SU-DHL-6 (cell line): ENCODE results near the gene GLRA3.

ENCODE experiments used
- H2AFZ ChIP-seq: fragments of 200-600 bp; sonication (generic); 2 replicates; pipeline ENCODE4 v1.6.1; 2014; ENCODE audit warnings: low read depth, mild to moderate bottlenecking, moderate library complexity, mixed read lengths, antibody characterized with exemption, low read length; ENCODE audit not compliant: severe bottlenecking
- H3F3A ChIP-seq: fragments of 200-600 bp; shearing (Covaris generic); 2 replicates; pipeline ENCODE4 v1.6.0; 2016; ENCODE audit warnings: antibody characterized with exemption, mild to moderate bottlenecking; ENCODE audit not compliant: insufficient read depth
- H3K27ac ChIP-seq: fragments of 200-600 bp; sonication (generic); 2 replicates; pipeline ENCODE4 v1.5.1; 2016; ENCODE audit warnings: low read depth, mild to moderate bottlenecking, low read length, moderate library complexity, mixed read lengths
- H3K27me3 ChIP-seq: fragments of 200-600 bp; sonication (generic), shearing (Covaris generic); 2 replicates; pipeline ENCODE4 v1.6.0; 2014; ENCODE audit warnings: mild to moderate bottlenecking, low read length
- H3K36me3 ChIP-seq: fragments of 200-600 bp; sonication (generic); 2 replicates; pipeline ENCODE4 v1.6.1; 2014; ENCODE audit warnings: mild to moderate bottlenecking, low read length, mixed read lengths
- H3K4me2 ChIP-seq: fragments of 300-600, 200-600 bp; shearing (Covaris generic), sonication (generic); 2 replicates; pipeline ENCODE4 v1.6.0; 2014; ENCODE audit warnings: low read length, low read depth, mild to moderate bottlenecking; ENCODE audit not compliant: poor library complexity, severe bottlenecking
- H3K4me3 ChIP-seq: fragments of 200-600 bp; sonication (generic); 2 replicates; pipeline ENCODE4 v1.5.1; 2014; ENCODE audit warnings: antibody characterized with exemption, low read length, mild to moderate bottlenecking, mixed read lengths; ENCODE audit not compliant: insufficient read depth, poor library complexity, severe bottlenecking
- H3K79me2 ChIP-seq: fragments of 200-600 bp; sonication (generic); 2 replicates; pipeline ENCODE4 v1.6.1; 2014; ENCODE audit warnings: mild to moderate bottlenecking, low read length, moderate library complexity; ENCODE audit not compliant: insufficient read depth
- H3K9ac ChIP-seq: fragments of 200-600 bp; sonication (generic); 2 replicates; pipeline ENCODE4 v1.7.0; 2014; ENCODE audit warnings: mild to moderate bottlenecking, low read length
- H3K9me2 ChIP-seq: fragments of 200-600 bp; sonication (generic); replicated peaks from 2 replicates; pipeline ENCODE4 v1.6.1; 2014; ENCODE audit warnings: low read length; ENCODE audit not compliant: insufficient read depth
- H3K9me3 ChIP-seq: fragments of 200-600 bp; sonication (generic); 2 replicates; pipeline ENCODE4 v1.6.1; 2014; ENCODE audit warnings: low read length, mixed read lengths; ENCODE audit not compliant: insufficient read depth
- H4K20me1 ChIP-seq: fragments of 200-600 bp; sonication (generic); 2 replicates; pipeline ENCODE4 v1.6.1; 2014; ENCODE audit warnings: low read depth, mild to moderate bottlenecking, antibody characterized with exemption, low read length, moderate library complexity, mixed read lengths
- EZH2phosphoT487 ChIP-seq: fragments of 200-600 bp; sonication (generic), shearing (Covaris generic); conservative IDR thresholded peaks from 2 replicates; pipeline ENCODE4 v1.6.1; 2018; ENCODE audit warnings: mild to moderate bottlenecking, antibody characterized with exemption, low read length, moderate library complexity, mixed read lengths
- TF ChIP-seq, protein P1 (sequence below): fragments of 200-600 bp; sonication (generic); IDR thresholded peaks from one replicate; pipeline ENCODE4 v1.5.1; 2017; ENCODE audit warnings: antibody characterized with exemption, mild to moderate bottlenecking, low read length, moderate library complexity; ENCODE audit not compliant: insufficient read depth, poor library complexity, severe bottlenecking

The GLRA3 gene

DNA sequence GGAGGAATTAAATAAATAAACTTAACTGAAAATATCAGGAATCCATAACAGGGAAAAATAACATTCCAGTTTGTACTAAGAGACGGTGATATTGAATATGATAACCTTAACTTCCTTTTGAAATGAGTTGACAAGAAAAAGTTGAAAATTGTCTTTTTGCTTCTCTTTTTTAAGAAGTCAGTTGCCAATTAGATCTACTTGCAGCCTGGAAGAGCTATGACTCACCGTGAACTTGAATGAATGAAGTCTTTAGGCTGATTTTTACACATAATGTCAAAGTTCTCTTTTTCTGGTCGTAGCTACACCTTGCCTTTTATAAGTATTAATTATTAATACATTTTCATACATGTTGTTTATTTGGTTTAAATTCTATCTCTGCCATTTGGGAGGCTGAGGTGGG lies 212.4 kb downstream of the GLRA3 start:
- TF ChIP-seq EZH2phosphoT487, result no peak
- TF ChIP-seq, protein P1, sequence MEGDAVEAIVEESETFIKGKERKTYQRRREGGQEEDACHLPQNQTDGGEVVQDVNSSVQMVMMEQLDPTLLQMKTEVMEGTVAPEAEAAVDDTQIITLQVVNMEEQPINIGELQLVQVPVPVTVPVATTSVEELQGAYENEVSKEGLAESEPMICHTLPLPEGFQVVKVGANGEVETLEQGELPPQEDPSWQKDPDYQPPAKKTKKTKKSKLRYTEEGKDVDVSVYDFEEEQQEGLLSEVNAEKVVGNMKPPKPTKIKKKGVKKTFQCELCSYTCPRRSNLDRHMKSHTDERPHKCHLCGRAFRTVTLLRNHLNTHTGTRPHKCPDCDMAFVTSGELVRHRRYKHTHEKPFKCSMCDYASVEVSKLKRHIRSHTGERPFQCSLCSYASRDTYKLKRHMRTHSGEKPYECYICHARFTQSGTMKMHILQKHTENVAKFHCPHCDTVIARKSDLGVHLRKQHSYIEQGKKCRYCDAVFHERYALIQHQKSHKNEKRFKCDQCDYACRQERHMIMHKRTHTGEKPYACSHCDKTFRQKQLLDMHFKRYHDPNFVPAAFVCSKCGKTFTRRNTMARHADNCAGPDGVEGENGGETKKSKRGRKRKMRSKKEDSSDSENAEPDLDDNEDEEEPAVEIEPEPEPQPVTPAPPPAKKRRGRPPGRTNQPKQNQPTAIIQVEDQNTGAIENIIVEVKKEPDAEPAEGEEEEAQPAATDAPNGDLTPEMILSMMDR, result no peak
- H3K36me3 ChIP-seq, result no peaks in the 10 kb centered on the region
- no peaks in the 10 kb centered on the region for H3F3A ChIP-seq
- no peaks in the 10 kb centered on the region for H4K20me1 ChIP-seq
- H2AFZ ChIP-seq, result no peak overlapping the region
- no peak overlapping the region for H3K4me3 ChIP-seq
- H3K27me3 ChIP-seq, result no peaks in the 10 kb centered on the region
- no peak overlapping the region for H3K4me2 ChIP-seq
- H3K9me2 ChIP-seq, result no peaks in the 10 kb centered on the region
- no peaks in the 10 kb centered on the region for H3K79me2 ChIP-seq
- H3K27ac ChIP-seq, result no peak overlapping the region
- H3K9ac ChIP-seq, result no peak overlapping the region
- no peaks in the 10 kb centered on the region for H3K9me3 ChIP-seq

DNA sequence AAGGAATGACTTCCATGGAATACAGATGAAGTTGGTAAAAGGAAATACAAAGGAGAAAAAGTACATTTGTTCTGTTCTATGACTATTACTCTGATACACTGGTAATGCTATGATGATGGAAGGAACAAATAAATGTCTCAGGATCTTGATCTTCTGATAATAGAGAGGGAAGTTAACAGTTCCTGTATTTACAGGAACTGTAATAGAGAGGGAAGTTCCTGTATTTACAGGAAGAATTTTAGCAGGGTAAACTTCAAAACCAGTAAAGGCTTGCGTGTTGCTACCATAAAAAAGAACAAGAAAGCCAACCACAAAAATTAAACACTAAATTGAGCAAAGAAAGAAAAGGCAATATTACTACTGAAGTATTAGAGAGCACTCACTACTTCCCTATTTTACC lies 215.1 kb downstream of the GLRA3 start:
- H2AFZ ChIP-seq, result no peak overlapping the region
- H4K20me1 ChIP-seq, result no peaks in the 10 kb centered on the region
- no peaks in the 10 kb centered on the region for H3K27me3 ChIP-seq
- H3K9me3 ChIP-seq, result no peaks in the 10 kb centered on the region
- no peak overlapping the region for H3K27ac ChIP-seq
- H3K36me3 ChIP-seq, result no peaks in the 10 kb centered on the region
- no peak overlapping the region for H3K9ac ChIP-seq
- H3K79me2 ChIP-seq, result no peaks in the 10 kb centered on the region
- no peaks in the 10 kb centered on the region for H3K9me2 ChIP-seq
- H3F3A ChIP-seq, result no peaks in the 10 kb centered on the region
- H3K4me3 ChIP-seq, result no peak overlapping the region
- TF ChIP-seq EZH2phosphoT487, result no peak
- TF ChIP-seq, protein P1, result no peak
- H3K4me2 ChIP-seq, result no peak overlapping the region

DNA sequence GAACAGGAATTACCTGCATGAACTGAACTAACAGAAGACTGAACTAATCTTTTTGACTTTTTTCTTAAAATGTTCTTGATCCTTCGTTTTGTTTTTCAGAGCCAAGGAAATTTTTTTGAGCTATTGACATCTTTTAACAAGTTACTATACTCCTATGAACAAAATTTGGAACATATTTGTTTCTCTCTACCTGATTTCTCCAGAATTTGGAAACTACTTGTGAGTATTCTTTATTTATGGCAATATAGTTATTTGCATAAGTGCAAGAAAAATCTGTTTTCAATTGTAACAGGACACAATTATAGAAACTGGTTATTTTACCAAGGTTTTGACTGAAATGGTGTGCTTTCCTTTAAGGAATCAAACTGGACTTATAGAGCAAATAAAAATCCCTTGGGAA lies 217.3 kb downstream of the GLRA3 start:
- Histone ChIP-seq H3K79me2 (no peaks in the 10 kb centered on the region), H3F3A (no peaks in the 10 kb centered on the region), H3K27me3 (no peaks in the 10 kb centered on the region), H3K9ac (no peak overlapping the region), H3K4me3 (no peak overlapping the region), H4K20me1 (no peaks in the 10 kb centered on the region), H3K36me3 (no peaks in the 10 kb centered on the region), H3K27ac (no peak overlapping the region), H2AFZ (no peak overlapping the region), H3K9me2 (no peaks in the 10 kb centered on the region), H3K9me3 (no peaks in the 10 kb centered on the region), H3K4me2 (no peak overlapping the region)
- TF ChIP-seq, protein P1, result no peak
- TF ChIP-seq EZH2phosphoT487, result no peak
